ENCODE results near the gene EYS. TPM values are rescaled to one million over a fixed set of nuclear protein-coding genes. Genes with fewer than 3 reads are reported as not detected.

The EYS gene
- total RNA-seq, 2 donors from 2014 or later = 0.18 to 3.5 TPM

GRCh38 chr6:65116326-65116725, 590.7 kb downstream of the EYS start:
- Histone ChIP-seq H3K27me3 (replicated peaks; ENCODE audit: insufficient read depth) (no peaks in the 10 kb centered on the region), H3K27ac (no peak overlapping the region), H3K4me3 (no peak overlapping the region), H3K36me3 (no peaks in the 10 kb centered on the region), H3K4me1 (replicated peaks) (no peaks in the 10 kb centered on the region), H3K9me3 (no peaks in the 10 kb centered on the region)
- TF ChIP-seq POLR2A (IDR thresholded peaks at IDR 0.05) (no peak), POLR2AphosphoS5 (IDR thresholded peaks at IDR 0.05) (no peak)
- TF ChIP-seq, protein P1, sequence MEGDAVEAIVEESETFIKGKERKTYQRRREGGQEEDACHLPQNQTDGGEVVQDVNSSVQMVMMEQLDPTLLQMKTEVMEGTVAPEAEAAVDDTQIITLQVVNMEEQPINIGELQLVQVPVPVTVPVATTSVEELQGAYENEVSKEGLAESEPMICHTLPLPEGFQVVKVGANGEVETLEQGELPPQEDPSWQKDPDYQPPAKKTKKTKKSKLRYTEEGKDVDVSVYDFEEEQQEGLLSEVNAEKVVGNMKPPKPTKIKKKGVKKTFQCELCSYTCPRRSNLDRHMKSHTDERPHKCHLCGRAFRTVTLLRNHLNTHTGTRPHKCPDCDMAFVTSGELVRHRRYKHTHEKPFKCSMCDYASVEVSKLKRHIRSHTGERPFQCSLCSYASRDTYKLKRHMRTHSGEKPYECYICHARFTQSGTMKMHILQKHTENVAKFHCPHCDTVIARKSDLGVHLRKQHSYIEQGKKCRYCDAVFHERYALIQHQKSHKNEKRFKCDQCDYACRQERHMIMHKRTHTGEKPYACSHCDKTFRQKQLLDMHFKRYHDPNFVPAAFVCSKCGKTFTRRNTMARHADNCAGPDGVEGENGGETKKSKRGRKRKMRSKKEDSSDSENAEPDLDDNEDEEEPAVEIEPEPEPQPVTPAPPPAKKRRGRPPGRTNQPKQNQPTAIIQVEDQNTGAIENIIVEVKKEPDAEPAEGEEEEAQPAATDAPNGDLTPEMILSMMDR (IDR thresholded peaks at IDR 0.05) = no peak
- WGBS = 57% methylated on average over 1 of the region's 1 CpG
- DNase-seq (ENCODE audit: low spot score) = no peak
- intact Hi-C loops (cut with DNase I) = no loop called here

DNA sequence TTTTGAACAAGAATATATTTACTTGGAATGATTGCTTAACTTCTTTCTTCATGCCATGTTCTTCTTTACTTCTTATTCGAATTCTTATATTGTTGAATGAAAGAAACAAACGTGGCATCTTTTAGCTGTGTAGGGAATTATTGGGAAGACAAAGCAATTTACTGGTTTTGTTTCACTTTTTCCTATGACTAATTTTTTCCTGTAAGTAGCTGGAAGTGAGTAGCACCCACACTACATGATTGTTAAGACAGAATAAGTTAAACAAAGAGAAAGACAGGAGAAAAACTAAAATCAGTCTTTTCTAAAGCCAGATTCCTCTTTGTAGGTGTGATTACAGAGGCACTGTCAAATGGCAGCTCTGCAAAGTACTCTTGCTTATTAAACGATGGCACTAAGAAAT, 593.4 kb downstream of the EYS start:
- no peak for DNase-seq (ENCODE audit: low spot score)
- Histone ChIP-seq H3K36me3 (no peaks in the 10 kb centered on the region), H3K9me3 (no peaks in the 10 kb centered on the region), H3K27ac (no peak overlapping the region), H3K4me1 (replicated peaks) (no peaks in the 10 kb centered on the region), H3K27me3 (replicated peaks; ENCODE audit: insufficient read depth) (no peaks in the 10 kb centered on the region), H3K4me3 (no peak overlapping the region)
- TF ChIP-seq, protein P1 (IDR thresholded peaks at IDR 0.05) = no peak
- TF ChIP-seq POLR2A (IDR thresholded peaks at IDR 0.05) (no peak), POLR2AphosphoS5 (IDR thresholded peaks at IDR 0.05) (no peak)
- intact Hi-C loops (cut with DNase I) = no loop called here
- 77% methylated on average over 3 of the region's 3 CpGs for WGBS

GRCh38 chr6:65112435-65112834, 594.6 kb downstream of the EYS start:
- H3K27me3 ChIP-seq (replicated peaks; ENCODE audit: insufficient read depth) = no peaks in the 10 kb centered on the region
- intact Hi-C loops (cut with DNase I) = no loop called here
- TF ChIP-seq POLR2A (IDR thresholded peaks at IDR 0.05) = no peak
- no peak for TF ChIP-seq POLR2AphosphoS5 (IDR thresholded peaks at IDR 0.05)
- TF ChIP-seq, protein P1 (IDR thresholded peaks at IDR 0.05) = no peak
- H3K27ac ChIP-seq = no peak overlapping the region
- H3K36me3 ChIP-seq = no peaks in the 10 kb centered on the region
- H3K4me3 ChIP-seq = no peak overlapping the region
- H3K9me3 ChIP-seq = no peaks in the 10 kb centered on the region
- no peak for DNase-seq (ENCODE audit: low spot score)
- no peaks in the 10 kb centered on the region for H3K4me1 ChIP-seq (replicated peaks)

DNA sequence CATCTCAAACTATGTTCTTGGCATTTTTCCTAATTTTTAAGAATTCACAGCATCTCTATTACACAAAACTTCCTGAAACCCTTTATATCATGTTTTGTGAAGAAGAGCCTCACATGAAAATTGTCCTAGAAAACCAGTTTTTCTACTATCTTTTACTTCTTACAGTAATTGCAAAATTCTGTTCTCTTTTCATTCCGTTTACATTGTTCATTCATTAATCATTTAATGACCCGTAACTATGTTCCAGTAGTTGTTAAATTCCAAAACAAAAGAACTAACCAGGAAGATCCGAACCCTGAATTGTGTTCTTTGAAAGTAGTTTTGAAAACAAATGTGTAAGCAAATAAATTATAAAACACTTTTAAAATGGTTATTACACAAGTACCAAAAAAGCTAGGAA, 597.0 kb downstream of the EYS start:
- no peaks in the 10 kb centered on the region for H3K36me3 ChIP-seq
- intact Hi-C loops (cut with DNase I) = no loop called here
- WGBS = 14% methylated on average over 3 of the region's 3 CpGs
- no peaks in the 10 kb centered on the region for H3K27me3 ChIP-seq (replicated peaks; ENCODE audit: insufficient read depth)
- TF ChIP-seq, protein P1 (IDR thresholded peaks at IDR 0.05) = no peak
- TF ChIP-seq POLR2A (IDR thresholded peaks at IDR 0.05) = no peak
- no peak for TF ChIP-seq POLR2AphosphoS5 (IDR thresholded peaks at IDR 0.05)
- H3K27ac ChIP-seq = no peak overlapping the region
- no peak overlapping the region for H3K4me3 ChIP-seq
- H3K9me3 ChIP-seq = no peaks in the 10 kb centered on the region
- no peak for DNase-seq (ENCODE audit: low spot score)
- no peaks in the 10 kb centered on the region for H3K4me1 ChIP-seq (replicated peaks)

DNA sequence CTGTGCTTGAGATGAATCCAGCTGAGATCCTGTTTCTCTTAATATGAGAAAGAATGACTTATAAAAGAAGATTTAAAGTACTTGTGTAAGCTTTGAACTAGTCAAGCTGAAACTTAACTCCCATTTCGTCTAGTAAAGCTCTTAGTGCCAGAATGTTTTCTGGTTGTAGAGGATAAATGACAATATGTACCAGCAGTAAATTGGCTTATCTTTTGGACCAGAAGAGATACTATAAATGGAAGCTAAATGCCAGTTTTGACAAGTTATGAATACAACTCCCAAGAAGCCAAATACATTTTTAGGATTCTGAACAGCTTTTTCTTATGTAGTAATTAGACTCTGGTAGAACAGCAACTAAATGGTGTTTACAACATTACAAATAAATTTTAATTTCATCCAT, 608.7 kb downstream of the EYS start:
- Histone ChIP-seq H3K4me1 (replicated peaks) (no peaks in the 10 kb centered on the region), H3K9me3 (no peaks in the 10 kb centered on the region), H3K27ac (no peak overlapping the region), H3K36me3 (no peaks in the 10 kb centered on the region), H3K27me3 (replicated peaks; ENCODE audit: insufficient read depth) (no peaks in the 10 kb centered on the region), H3K4me3 (no peak overlapping the region)
- TF ChIP-seq, protein P1 (IDR thresholded peaks at IDR 0.05) = no peak
- no peak for TF ChIP-seq POLR2A (IDR thresholded peaks at IDR 0.05)
- 8% methylated on average over 1 of the region's 1 CpG for WGBS
- DNase-seq (ENCODE audit: low spot score) = no peak
- intact Hi-C loops (cut with DNase I) = no loop called here
